Gastrocnemius medialis (tissue), 4 donors: ENCODE results near the gene DGKG.

Source experiments
- CTCF ChIP-seq, 5 experiments: fragments of 450-650 bp in 3 of 5; fragments of 200-600 bp in 2 of 5; sonication (generic) in 2 of 5; IDR thresholded peaks in 4 of 5; conservative IDR thresholded peaks in 1 of 5; 1 replicate in 4 of 5; 2 replicates in 1 of 5; pipeline ENCODE4 v1.5.1; 2016 to 2019; ENCODE audit warnings: antibody characterized with exemption in 5 of 5, mild to moderate bottlenecking in 3 of 5, moderate library complexity in 3 of 5
- POLR2A ChIP-seq, 2 donors: fragments of 450-650 bp; IDR thresholded peaks; one replicate each; pipeline ENCODE4 v1.6.1; 2017; ENCODE audit warnings: antibody characterized with exemption in 2 of 2, mild to moderate bottlenecking in 2 of 2, moderate library complexity in 2 of 2

GRCh38 chr3:186125118-186125517 lies 236.9 kb downstream of the DGKG start:
- TF ChIP-seq CTCF (IDR thresholded peaks at IDR 0.05 in 4 of 5, conservative IDR thresholded peaks at IDR 0.05 in 1 of 5) (no peak), POLR2A (IDR thresholded peaks at IDR 0.05) (no peak)
